Upper lobe of right lung (tissue), 1 donor: ENCODE measurements around the gene ALPL. TPM values are rescaled to one million over a fixed set of nuclear protein-coding genes. Genes with fewer than 3 reads are reported as not detected.

Experiments
- ATAC-seq: fragments of 200-7000 bp; cut with Tn5 transposase; one replicate; pipeline ENCODE4 v1.9.1; 2020; ENCODE audit warnings: mild to moderate bottlenecking, moderate library complexity
- DNase-seq: peaks from one replicate; pipeline ENCODE4 v3.0.0-alpha.2; 2020
- H3K27ac ChIP-seq: fragments of 200-600 bp; one replicate; pipeline ENCODE4 v1.8.0; 2022
- H3K27me3 ChIP-seq: fragments of 200-600 bp; one replicate; pipeline ENCODE4 v1.8.0; 2022; ENCODE audit warnings: mild to moderate bottlenecking
- H3K36me3 ChIP-seq: fragments of 200-600 bp; one replicate; pipeline ENCODE4 v1.8.0; 2022
- H3K4me1 ChIP-seq: fragments of 200-600 bp; one replicate; pipeline ENCODE4 v1.8.0; 2022
- H3K4me3 ChIP-seq: fragments of 200-600 bp; one replicate; pipeline ENCODE4 v1.8.0; 2022; ENCODE audit warnings: mild to moderate bottlenecking
- H3K9me3 ChIP-seq: fragments of 200-600 bp; one replicate; pipeline ENCODE4 v1.8.0; 2022
- intact Hi-C: fragments of 100-400 bp; cut with DNase I; formaldehyde crosslinking; loops from one replicate; pipeline ENCODE4 v1.11.0; 2022
- total RNA-seq: library from RNA; stranded (reverse); fragmentation: NEBNext Ultra II Directional; extraction: Animal tissue kit (Norgen Biotek cat#: 25700); gene quantifications from one replicate; pipeline ENCODE4 v1.2.1, GENCODE V29; 2021
- TF ChIP-seq, protein P1 (sequence below): fragments of 200-600 bp; IDR thresholded peaks from one replicate; pipeline ENCODE4 v1.8.0; 2022; ENCODE audit warnings: antibody characterized with exemption
- donor health status: DM: no; HTN: yes; CAD: no; lungs with severe emphysema.

Gene ALPL
- total RNA-seq, 1 donor from 2014 or later: 164 TPM

- H3K4me3 ChIP-seq: no peak overlapping the region
- peaks cover 3% of the 10 kb centered on the region for H3K4me1 ChIP-seq
- TF ChIP-seq, protein P1, sequence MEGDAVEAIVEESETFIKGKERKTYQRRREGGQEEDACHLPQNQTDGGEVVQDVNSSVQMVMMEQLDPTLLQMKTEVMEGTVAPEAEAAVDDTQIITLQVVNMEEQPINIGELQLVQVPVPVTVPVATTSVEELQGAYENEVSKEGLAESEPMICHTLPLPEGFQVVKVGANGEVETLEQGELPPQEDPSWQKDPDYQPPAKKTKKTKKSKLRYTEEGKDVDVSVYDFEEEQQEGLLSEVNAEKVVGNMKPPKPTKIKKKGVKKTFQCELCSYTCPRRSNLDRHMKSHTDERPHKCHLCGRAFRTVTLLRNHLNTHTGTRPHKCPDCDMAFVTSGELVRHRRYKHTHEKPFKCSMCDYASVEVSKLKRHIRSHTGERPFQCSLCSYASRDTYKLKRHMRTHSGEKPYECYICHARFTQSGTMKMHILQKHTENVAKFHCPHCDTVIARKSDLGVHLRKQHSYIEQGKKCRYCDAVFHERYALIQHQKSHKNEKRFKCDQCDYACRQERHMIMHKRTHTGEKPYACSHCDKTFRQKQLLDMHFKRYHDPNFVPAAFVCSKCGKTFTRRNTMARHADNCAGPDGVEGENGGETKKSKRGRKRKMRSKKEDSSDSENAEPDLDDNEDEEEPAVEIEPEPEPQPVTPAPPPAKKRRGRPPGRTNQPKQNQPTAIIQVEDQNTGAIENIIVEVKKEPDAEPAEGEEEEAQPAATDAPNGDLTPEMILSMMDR: no peak
- ATAC-seq: no peak
- intact Hi-C loops: loop anchor here (10.0 kb wide), 1 partner anchor 59 kb away; no protein-coding TSS in a partner anchor
- no peak overlapping the region for H3K27ac ChIP-seq
- H3K27me3 ChIP-seq: no peaks in the 10 kb centered on the region
- no peak for DNase-seq
- no peaks in the 10 kb centered on the region for H3K36me3 ChIP-seq
- H3K9me3 ChIP-seq: no peaks in the 10 kb centered on the region
Observed at GRCh38 chr1:21573475-21573874, 64.3 kb downstream of the ALPL start.

- DNase-seq (peak; percentile 79), ATAC-seq (peak; percentile 58)
- no peaks in the 10 kb centered on the region for H3K27me3 ChIP-seq
- H3K4me1 ChIP-seq: peaks cover 3% of the 10 kb centered on the region
- H3K36me3 ChIP-seq: no peaks in the 10 kb centered on the region
- H3K9me3 ChIP-seq: no peaks in the 10 kb centered on the region
- TF ChIP-seq, protein P1: peak; percentile 53
- intact Hi-C loops: loop anchor here (10.0 kb wide), 1 partner anchor 59 kb away; no protein-coding TSS in a partner anchor
- peak overlapping the region; percentile 76 for H3K27ac ChIP-seq
- no peak overlapping the region for H3K4me3 ChIP-seq
Observed at GRCh38 chr1:21573971-21574465, 64.8 kb downstream of the ALPL start.

DNA sequence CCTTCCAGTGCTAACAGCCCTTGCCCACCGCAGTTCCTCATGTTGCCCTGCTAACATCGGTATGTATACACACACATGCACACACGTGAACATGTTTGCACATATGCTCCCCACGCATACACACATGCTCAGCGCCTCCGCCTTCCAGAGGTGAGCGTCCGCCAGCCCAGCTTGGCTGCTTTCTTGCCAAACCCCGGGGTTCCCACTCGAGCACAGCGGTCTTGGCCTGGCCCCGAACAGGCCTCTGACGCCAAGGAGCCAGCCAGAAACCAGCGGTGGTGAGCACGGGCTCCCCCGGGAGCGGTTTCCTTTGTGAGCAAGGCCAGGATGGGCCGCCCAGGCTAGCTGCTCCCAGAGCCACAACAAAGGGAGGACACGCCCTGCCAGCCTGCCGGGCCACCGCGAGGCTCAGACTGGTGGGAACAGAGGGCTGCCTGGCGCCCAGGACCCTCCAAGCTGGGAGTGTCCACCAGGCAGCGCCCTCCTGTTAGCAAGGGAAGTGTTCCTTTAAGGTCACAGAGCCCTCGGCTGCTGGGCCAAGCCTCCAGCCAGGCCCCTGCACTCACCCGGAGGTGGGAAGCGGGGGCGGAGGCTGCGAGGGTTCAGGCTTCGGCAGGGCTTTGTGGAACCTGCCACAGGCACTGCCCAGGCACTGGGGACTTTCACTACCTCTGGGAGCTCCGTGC is 65.4 kb downstream of the ALPL start:
- DNase-seq (no peak), ATAC-seq (peak; percentile 51)
- intact Hi-C loops: loop anchor here (10.0 kb wide), 1 partner anchor 60 kb away; no protein-coding TSS in a partner anchor
- Histone ChIP-seq H3K27ac (peak overlapping the region; percentile 76), H3K9me3 (no peaks in the 10 kb centered on the region), H3K27me3 (no peaks in the 10 kb centered on the region), H3K36me3 (no peaks in the 10 kb centered on the region), H3K4me1 (peaks cover 3% of the 10 kb centered on the region), H3K4me3 (no peak overlapping the region)
- TF ChIP-seq, protein P1: no peak

DNA sequence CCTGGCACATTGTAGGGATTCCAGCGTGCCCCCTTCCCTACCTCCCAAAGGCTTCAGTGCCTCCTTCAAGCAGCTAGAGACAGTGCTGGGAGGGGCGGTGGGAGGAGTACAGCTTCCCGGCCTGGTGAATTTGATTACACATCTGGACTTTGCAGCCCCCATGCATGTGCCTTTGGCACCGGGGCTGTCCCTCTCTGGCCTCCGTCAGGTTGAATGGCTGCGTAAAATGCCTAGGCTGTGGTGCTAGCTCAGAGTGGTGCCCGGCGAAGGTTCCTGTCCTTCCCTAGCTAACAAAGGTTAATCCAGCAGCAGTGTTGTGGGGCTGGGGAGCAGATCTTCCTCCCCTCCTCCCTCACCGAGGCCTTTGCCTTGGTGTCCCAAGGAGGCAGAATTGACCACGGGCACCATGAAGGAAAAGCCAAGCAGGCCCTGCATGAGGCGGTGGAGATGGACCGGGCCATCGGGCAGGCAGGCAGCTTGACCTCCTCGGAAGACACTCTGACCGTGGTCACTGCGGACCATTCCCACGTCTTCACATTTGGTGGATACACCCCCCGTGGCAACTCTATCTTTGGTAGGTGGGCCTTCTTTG is 66.2 kb downstream of the ALPL start:
- no peaks in the 10 kb centered on the region for H3K27me3 ChIP-seq
- no peak overlapping the region for H3K27ac ChIP-seq

DNA sequence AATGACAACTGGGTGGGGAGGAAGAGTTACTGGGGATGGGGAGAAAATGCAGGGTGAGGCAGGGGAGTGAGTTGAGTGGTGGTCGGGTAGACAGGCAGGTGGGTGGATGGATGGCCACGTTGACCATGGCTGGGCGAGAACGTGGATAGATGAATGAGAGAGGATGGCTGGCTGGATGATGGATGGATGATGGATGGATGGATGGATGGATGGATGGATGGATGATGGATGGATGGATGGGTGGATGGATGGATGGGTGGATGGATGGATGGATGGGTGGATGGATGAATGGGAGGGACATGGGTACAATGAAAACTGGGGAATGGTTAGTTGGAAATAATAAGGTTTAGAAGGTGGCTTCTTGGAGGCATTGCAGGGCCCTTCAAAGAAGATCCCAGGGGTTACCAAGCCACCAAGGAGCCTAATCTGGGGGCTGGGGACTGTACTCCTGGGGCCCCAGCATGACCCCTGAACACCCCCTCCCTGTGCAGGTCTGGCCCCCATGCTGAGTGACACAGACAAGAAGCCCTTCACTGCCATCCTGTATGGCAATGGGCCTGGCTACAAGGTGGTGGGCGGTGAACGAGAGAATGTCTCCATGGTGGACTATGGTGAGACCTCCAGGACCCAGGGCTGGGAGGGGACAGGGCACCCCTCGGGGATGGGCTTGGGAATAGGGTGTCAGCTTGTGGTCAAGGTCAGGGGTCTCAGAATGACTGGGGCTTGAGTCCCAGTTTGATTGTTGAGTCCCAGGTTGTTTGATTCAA is 67.0 kb downstream of the ALPL start:
- H3K9me3 ChIP-seq: no peaks in the 10 kb centered on the region
- H3K4me3 ChIP-seq: no peak overlapping the region
- DNase-seq (no peak), ATAC-seq (no peak)
- TF ChIP-seq, protein P1: no peak
- H3K27me3 ChIP-seq: no peaks in the 10 kb centered on the region
- H3K27ac ChIP-seq: no peak overlapping the region
- H3K4me1 ChIP-seq: peaks cover 3% of the 10 kb centered on the region
- intact Hi-C loops: loop anchor here (10.0 kb wide), 1 partner anchor 61 kb away; no protein-coding TSS in a partner anchor
- no peaks in the 10 kb centered on the region for H3K36me3 ChIP-seq

More for the DNA sequence above, 66.2 kb downstream of the ALPL start:
- intact Hi-C loops: loop anchor here (10.0 kb wide), 1 partner anchor 61 kb away; no protein-coding TSS in a partner anchor
- Histone ChIP-seq H3K4me3 (no peak overlapping the region), H3K4me1 (peaks cover 3% of the 10 kb centered on the region), H3K36me3 (no peaks in the 10 kb centered on the region), H3K9me3 (no peaks in the 10 kb centered on the region)
- TF ChIP-seq, protein P1: no peak
- no peak for ATAC-seq
- DNase-seq: no peak
